NCI-H526 treated with DMSO at 0.1 percent for 48 hours (cell line): ENCODE measurements around the gene RNLS.
"Not testable (repeated sequence)": the region's sequence is repeated elsewhere in the genome, so short reads cannot be mapped to it uniquely, and the experiment has no call there.

Experiments
- DNase-seq: peaks from one replicate; lab custom pipeline; 2025; lab: John Stamatoyannopoulos, UW

The RNLS gene

GRCh38 chr10:88523739-88524400, 59.2 kb downstream of the RNLS start:
- no peak for DNase-seq

GRCh38 chr10:88522715-88523114, 60.4 kb downstream of the RNLS start:
- DNase-seq, result no peak

- DNase-seq, result no peak
Measured at GRCh38 chr10:88521791-88522190, 61.3 kb downstream of the RNLS start.

- DNase-seq, result no peak
Measured at GRCh38 chr10:88515235-88515634, 67.9 kb downstream of the RNLS start.

- no peak for DNase-seq
Measured at GRCh38 chr10:88512599-88512998, 70.5 kb downstream of the RNLS start.

GRCh38 chr10:88508796-88509195, 74.3 kb downstream of the RNLS start:
- no peak for DNase-seq

GRCh38 chr10:88507826-88508453, 75.2 kb downstream of the RNLS start:
- peak; percentile 16 for DNase-seq

- DNase-seq, result no peak
Measured at GRCh38 chr10:88507404-88507803, 75.7 kb downstream of the RNLS start.

- no peak for DNase-seq
Measured at GRCh38 chr10:88505680-88506215, 77.4 kb downstream of the RNLS start.

GRCh38 chr10:88505265-88505664, 77.9 kb downstream of the RNLS start:
- no peak for DNase-seq

- DNase-seq, result no peak
Measured at GRCh38 chr10:88500656-88501055, 82.5 kb downstream of the RNLS start.

GRCh38 chr10:88499569-88500470, 83.3 kb downstream of the RNLS start:
- no peak for DNase-seq

GRCh38 chr10:88497913-88498312, 85.2 kb downstream of the RNLS start:
- no peak for DNase-seq

GRCh38 chr10:88494537-88494936, 88.6 kb downstream of the RNLS start:
- DNase-seq, result no peak

- no peak for DNase-seq
Measured at GRCh38 chr10:88493691-88494483, 89.2 kb downstream of the RNLS start.

- no peak for DNase-seq
Measured at GRCh38 chr10:88491314-88491713, 91.8 kb downstream of the RNLS start.

GRCh38 chr10:88490231-88490980, 92.7 kb downstream of the RNLS start:
- DNase-seq, result no peak

- DNase-seq, result no peak
Measured at GRCh38 chr10:88489107-88489506, 94.0 kb downstream of the RNLS start.

GRCh38 chr10:88486816-88487215, 96.3 kb downstream of the RNLS start:
- DNase-seq, result not testable (repeated sequence)

GRCh38 chr10:88482220-88482619, 100.9 kb downstream of the RNLS start:
- no peak for DNase-seq

- no peak for DNase-seq
Measured at GRCh38 chr10:88478256-88478655, 104.9 kb downstream of the RNLS start.
